Upper lobe of right lung (tissue), 1 donor: Measurements from ENCODE around the gene SLC25A21. TPM values are rescaled to one million over a fixed set of nuclear protein-coding genes. Genes with fewer than 3 reads are reported as not detected.

Experiments used
- ATAC-seq: fragments of 200-7000 bp; cut with Tn5 transposase; one replicate; pipeline ENCODE4 v1.9.1; 2020; ENCODE audit warnings: mild to moderate bottlenecking, moderate library complexity
- DNase-seq: peaks from one replicate; pipeline ENCODE4 v3.0.0-alpha.2; 2020
- H3K27ac ChIP-seq: fragments of 200-600 bp; one replicate; pipeline ENCODE4 v1.8.0; 2022
- H3K27me3 ChIP-seq: fragments of 200-600 bp; one replicate; pipeline ENCODE4 v1.8.0; 2022; ENCODE audit warnings: mild to moderate bottlenecking
- H3K36me3 ChIP-seq: fragments of 200-600 bp; one replicate; pipeline ENCODE4 v1.8.0; 2022
- H3K4me1 ChIP-seq: fragments of 200-600 bp; one replicate; pipeline ENCODE4 v1.8.0; 2022
- H3K4me3 ChIP-seq: fragments of 200-600 bp; one replicate; pipeline ENCODE4 v1.8.0; 2022; ENCODE audit warnings: mild to moderate bottlenecking
- H3K9me3 ChIP-seq: fragments of 200-600 bp; one replicate; pipeline ENCODE4 v1.8.0; 2022
- intact Hi-C: fragments of 100-400 bp; cut with DNase I; formaldehyde crosslinking; loops from one replicate; pipeline ENCODE4 v1.11.0; 2022
- total RNA-seq: library from RNA; stranded (reverse); fragmentation: NEBNext Ultra II Directional; extraction: Animal tissue kit (Norgen Biotek cat#: 25700); gene quantifications from one replicate; pipeline ENCODE4 v1.2.1, GENCODE V29; 2021
- TF ChIP-seq, protein P1 (sequence below): fragments of 200-600 bp; IDR thresholded peaks from one replicate; pipeline ENCODE4 v1.8.0; 2022; ENCODE audit warnings: antibody characterized with exemption
- donor health status: DM: no; HTN: yes; CAD: no; lungs with severe emphysema.

The SLC25A21 gene
- total RNA-seq, 1 donor from 2014 or later, result 0.35 TPM

DNA sequence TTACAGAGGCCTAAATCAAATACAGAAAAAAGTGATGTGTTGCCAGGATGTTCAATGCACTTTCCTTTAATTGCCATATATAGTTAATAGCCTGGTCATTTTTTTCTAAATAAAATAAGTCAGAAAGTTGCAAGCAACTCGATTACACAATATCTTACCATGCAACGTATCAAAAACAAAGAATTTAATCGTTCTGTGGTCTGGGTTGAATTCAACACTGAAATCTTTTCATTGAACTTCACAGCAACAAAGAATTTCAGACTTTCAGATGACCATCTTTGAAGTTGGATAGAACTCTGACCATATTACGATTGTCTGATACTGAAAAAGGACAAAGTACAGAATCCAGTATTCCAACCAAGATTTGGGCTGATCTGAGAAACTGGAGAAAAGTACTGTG lies 231.9 kb downstream of the SLC25A21 start:
- Histone ChIP-seq H3K27ac (no peak overlapping the region), H3K9me3 (no peaks in the 10 kb centered on the region), H3K36me3 (no peaks in the 10 kb centered on the region), H3K4me3 (no peak overlapping the region), H3K4me1 (no peaks in the 10 kb centered on the region), H3K27me3 (no peaks in the 10 kb centered on the region)
- TF ChIP-seq, protein P1, sequence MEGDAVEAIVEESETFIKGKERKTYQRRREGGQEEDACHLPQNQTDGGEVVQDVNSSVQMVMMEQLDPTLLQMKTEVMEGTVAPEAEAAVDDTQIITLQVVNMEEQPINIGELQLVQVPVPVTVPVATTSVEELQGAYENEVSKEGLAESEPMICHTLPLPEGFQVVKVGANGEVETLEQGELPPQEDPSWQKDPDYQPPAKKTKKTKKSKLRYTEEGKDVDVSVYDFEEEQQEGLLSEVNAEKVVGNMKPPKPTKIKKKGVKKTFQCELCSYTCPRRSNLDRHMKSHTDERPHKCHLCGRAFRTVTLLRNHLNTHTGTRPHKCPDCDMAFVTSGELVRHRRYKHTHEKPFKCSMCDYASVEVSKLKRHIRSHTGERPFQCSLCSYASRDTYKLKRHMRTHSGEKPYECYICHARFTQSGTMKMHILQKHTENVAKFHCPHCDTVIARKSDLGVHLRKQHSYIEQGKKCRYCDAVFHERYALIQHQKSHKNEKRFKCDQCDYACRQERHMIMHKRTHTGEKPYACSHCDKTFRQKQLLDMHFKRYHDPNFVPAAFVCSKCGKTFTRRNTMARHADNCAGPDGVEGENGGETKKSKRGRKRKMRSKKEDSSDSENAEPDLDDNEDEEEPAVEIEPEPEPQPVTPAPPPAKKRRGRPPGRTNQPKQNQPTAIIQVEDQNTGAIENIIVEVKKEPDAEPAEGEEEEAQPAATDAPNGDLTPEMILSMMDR, result no peak
- no peak for DNase-seq
- ATAC-seq, result no peak
- intact Hi-C loops, result no loop called here

DNA sequence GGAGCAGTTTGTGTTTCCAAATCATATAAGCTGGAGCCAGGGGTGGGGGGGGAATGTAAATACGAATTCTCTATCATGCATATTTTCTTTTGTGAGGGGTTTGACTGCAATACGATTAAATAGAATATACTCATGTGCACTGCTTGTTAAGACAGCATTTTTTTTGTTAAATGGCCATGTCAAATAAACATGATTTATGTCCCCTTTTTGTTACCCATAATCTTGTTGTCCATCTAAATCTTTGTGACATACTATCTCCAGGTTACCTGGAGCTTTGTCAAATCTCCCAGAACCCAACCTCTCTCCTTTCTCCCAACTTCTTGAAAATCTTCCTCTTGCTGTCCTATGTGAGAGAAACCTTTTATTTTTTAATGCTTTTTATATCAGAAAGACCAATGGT lies 233.1 kb downstream of the SLC25A21 start:
- H3K27ac ChIP-seq, result no peak overlapping the region
- no peaks in the 10 kb centered on the region for H3K27me3 ChIP-seq
- TF ChIP-seq, protein P1, result no peak
- DNase-seq, result no peak
- H3K36me3 ChIP-seq, result no peaks in the 10 kb centered on the region
- intact Hi-C loops, result no loop called here
- no peaks in the 10 kb centered on the region for H3K9me3 ChIP-seq
- no peak for ATAC-seq
- H3K4me1 ChIP-seq, result no peaks in the 10 kb centered on the region
- no peak overlapping the region for H3K4me3 ChIP-seq

DNA sequence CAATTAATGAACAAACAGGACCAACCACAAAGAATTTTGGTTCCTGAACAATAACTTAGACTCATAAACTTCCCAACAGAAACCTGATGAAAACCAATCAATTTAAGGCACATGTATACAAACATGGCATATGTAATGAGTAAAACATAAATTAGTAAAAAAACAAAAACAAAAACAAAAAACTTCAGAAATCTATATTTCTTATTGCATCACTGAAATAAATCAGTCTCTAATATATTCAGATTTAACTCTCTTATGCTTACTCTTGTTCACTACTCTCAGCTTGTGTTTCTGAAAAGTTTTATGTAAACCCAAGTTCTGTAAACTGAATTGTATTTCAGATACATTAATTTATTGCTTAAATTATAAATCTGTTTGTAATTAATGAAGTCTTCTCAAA lies 233.7 kb downstream of the SLC25A21 start:
- TF ChIP-seq, protein P1, result no peak
- no peak for ATAC-seq
- H3K4me1 ChIP-seq, result no peaks in the 10 kb centered on the region
- no peak overlapping the region for H3K4me3 ChIP-seq
- no peaks in the 10 kb centered on the region for H3K36me3 ChIP-seq
- no peak for DNase-seq
- intact Hi-C loops, result no loop called here
- no peak overlapping the region for H3K27ac ChIP-seq
- no peaks in the 10 kb centered on the region for H3K9me3 ChIP-seq
- no peaks in the 10 kb centered on the region for H3K27me3 ChIP-seq

DNA sequence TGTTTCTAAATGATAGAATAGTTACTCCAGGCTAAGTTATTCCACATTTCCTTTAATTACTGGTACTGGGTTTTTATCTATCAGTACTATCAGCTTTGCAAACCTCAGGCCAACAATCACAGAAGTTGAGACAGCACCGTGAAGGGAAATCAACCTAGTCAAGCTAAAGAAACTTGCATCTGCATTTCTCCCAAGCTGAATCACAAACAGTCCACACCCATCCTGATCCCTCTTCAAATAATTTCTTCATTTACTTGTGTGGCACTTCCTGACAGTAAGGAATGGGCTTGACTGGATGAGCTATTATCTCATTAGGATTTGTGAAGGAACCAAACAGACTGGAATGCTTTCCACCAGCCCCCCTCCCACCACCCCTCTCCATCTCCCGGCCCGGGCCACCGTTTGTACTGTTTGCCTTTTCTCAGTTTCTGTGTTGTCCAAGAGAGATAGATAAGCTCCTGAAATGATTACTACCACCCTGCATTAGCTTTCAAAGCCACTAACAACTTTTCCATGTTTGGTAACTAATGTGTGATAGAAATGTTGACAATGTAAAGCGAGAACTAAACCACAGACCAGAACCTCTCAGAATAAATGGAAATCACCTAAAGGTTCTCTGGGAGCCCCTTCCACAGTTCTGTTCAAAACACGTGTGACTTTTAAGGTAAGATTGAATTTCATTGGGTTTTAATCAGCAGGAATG lies 236.3 kb downstream of the SLC25A21 start:
- intact Hi-C loops, result no loop called here
- TF ChIP-seq, protein P1, result no peak
- no peak for DNase-seq
- Histone ChIP-seq H3K4me1 (no peaks in the 10 kb centered on the region), H3K27ac (no peak overlapping the region), H3K9me3 (no peaks in the 10 kb centered on the region), H3K36me3 (no peaks in the 10 kb centered on the region), H3K27me3 (no peaks in the 10 kb centered on the region), H3K4me3 (no peak overlapping the region)
- no peak for ATAC-seq

DNA sequence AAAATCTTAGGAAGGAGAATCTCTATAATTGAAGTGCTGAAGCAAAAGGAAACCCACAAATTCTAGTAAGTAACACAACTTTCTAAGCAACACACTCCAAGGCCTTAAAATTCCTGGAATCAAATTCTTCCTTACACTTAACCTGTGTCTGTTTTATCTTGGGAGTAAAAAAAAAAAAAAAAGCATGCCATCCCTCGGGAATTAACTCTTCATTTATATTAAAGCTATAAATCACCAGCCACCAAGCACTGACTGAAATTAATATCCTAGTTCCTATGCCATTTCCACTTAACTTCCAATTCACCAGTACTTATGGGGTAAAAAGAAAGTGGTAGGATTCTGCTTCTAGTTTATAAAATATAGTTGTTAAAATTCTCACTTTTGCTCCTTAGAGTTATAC lies 238.1 kb downstream of the SLC25A21 start:
- no peak overlapping the region for H3K27ac ChIP-seq
- H3K27me3 ChIP-seq, result no peaks in the 10 kb centered on the region
- H3K36me3 ChIP-seq, result no peaks in the 10 kb centered on the region
- DNase-seq (no peak), ATAC-seq (no peak)
- H3K4me1 ChIP-seq, result no peaks in the 10 kb centered on the region
- TF ChIP-seq, protein P1, result no peak
- H3K4me3 ChIP-seq, result no peak overlapping the region
- intact Hi-C loops, result no loop called here
- H3K9me3 ChIP-seq, result no peaks in the 10 kb centered on the region

DNA sequence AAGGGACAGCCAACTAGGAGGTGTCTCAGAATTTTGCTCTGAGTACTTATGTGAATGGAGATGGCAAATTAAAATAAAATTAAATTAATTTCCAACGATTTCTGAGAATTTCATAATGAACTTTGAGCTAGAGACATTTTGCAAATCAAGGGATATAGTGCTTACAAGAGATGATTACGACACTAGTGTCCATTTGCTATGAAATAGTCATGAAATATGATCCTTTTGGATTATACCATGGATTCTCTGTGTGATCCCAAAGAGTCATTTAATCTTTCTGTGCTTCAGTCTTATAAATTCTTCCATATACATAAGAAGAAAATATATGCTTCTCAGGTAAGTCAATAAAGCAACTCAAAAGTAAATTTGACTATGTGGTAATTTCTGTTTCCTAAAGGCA lies 240.6 kb downstream of the SLC25A21 start:
- Histone ChIP-seq H3K36me3 (no peaks in the 10 kb centered on the region), H3K27me3 (no peaks in the 10 kb centered on the region), H3K9me3 (no peaks in the 10 kb centered on the region), H3K4me1 (no peaks in the 10 kb centered on the region), H3K4me3 (no peak overlapping the region), H3K27ac (no peak overlapping the region)
- ATAC-seq (no peak), DNase-seq (no peak)
- TF ChIP-seq, protein P1, result no peak
- intact Hi-C loops, result no loop called here
